Measurements from ENCODE around the gene KIF25.

DNA sequence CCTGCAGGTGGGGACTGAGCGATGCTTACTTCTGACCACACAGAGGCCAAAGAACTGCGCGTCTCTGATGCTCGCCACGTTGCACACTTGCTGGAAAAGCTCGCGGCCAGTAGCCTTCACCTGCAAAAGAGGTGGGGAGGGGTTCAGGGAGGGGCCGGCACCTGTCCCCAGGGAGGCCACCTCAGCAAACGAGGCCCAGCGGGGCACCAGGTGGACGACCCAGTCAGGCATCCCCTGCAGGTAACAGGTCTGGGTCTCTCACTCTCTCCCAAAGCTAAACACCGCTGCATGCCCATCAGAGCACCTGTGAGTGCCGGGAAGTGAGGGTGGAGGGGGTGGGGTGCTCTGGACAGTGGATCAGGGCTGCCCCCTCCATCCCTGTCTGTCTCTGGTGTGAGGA lies 77.7 kb downstream of the KIF25 start:
- no peak for TF ChIP-seq SUZ12 (IDR thresholded peaks at IDR 0.05; ENCODE audit: extremely low read depth, insufficient read depth, insufficient read length)
- TF ChIP-seq ZNF274 (IDR thresholded peaks at IDR 0.05; ENCODE audit: low read depth, low read length): no peak
- no peak for TF ChIP-seq YY1 (IDR thresholded peaks at IDR 0.05; ENCODE audit: insufficient read depth, insufficient read length)

All from NT2/D1 (cell line).